Measurements from ENCODE around the gene SPATS2L.

The SPATS2L gene

DNA sequence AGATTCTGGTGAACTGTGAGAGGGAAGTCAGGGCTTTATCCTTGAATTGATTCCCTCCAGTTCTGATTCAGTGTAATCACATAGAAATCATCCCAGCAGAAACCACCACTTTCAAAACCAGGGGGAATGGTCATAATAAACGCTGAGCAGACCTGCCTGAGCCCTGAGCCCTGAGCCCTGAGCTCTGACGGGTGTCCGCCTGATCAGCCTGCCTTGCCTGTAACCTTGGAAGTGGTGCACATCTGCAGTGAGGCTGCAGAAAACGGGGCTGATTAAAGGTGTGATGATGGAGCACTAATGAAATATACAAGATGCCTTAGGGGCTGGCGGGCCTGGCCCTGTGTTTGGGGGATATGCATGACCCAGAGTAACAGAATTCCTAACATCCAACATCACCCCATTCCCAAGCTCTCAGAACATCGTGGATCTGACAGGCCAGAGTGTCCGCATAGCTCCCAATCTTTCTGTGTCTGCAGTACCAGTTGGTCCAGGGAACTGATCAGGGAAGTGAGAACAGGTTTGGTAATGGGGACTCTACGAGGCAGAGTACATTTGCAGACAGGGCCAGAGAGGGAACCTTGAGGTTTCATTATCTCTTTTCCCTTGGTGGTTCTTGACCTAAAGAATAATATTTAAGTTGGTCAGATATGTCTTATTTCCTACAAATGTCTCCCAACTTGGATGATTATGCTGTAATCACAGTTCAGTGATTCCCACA, 165.6 kb downstream of the SPATS2L start:
- H3K4me3 ChIP-seq (ENCODE audit: low read length): no peak overlapping the region
- H3K27me3 ChIP-seq (replicated peaks; ENCODE audit: insufficient read depth, low read length): no peaks in the 10 kb centered on the region
- no peak for DNase-seq
- H3K36me3 ChIP-seq (replicated peaks; ENCODE audit: insufficient read depth, low read length): 0 out of 2 replicates have a peak, but pooled peaks cover 5% of the 10 kb centered on the region
- no peaks in the 10 kb centered on the region for H3K9me2 ChIP-seq (replicated peaks; ENCODE audit: insufficient read depth, low read length)
- H3K4me2 ChIP-seq (ENCODE audit: low read depth, low read length): peak overlapping the region; percentile 3; the same call in 1 of the 2 replicates
- no peaks in the 10 kb centered on the region for H3K79me2 ChIP-seq (ENCODE audit: low read length)
- H4K20me1 ChIP-seq (ENCODE audit: insufficient read depth, low read length): no peaks in the 10 kb centered on the region
- peak overlapping the region; percentile 82 for H3K27ac ChIP-seq (ENCODE audit: low read length)
- H3K9ac ChIP-seq (ENCODE audit: low read length): peak overlapping the region; percentile 29
- H3K4me1 ChIP-seq (ENCODE audit: low read length): peaks cover 50% of the 10 kb centered on the region
- no peaks in the 10 kb centered on the region for H3K9me3 ChIP-seq (replicated peaks; ENCODE audit: insufficient read depth, low read length)
- TF ChIP-seq EZH2 (optimal IDR thresholded peaks at IDR 0.05; ENCODE audit: low read depth, low read length) (no peak), CTCF (IDR thresholded peaks at IDR 0.05; ENCODE audit: low read length) (no peak), EZH2phosphoT487 (IDR thresholded peaks at IDR 0.05; ENCODE audit: low read length) (no peak)
- no peak overlapping the region for H2AFZ ChIP-seq (ENCODE audit: low read length)
- peaks cover 22% of the 10 kb centered on the region for H3F3A ChIP-seq (ENCODE audit: insufficient read depth, low read length)

GRCh38 chr2:200472853-200473464, 166.5 kb downstream of the SPATS2L start:
- H3K4me1 ChIP-seq (ENCODE audit: low read length): peaks cover 42% of the 10 kb centered on the region
- no peak overlapping the region; the same call in 1 of the 2 replicates for H3K4me2 ChIP-seq (ENCODE audit: low read depth, low read length)
- H3F3A ChIP-seq (ENCODE audit: insufficient read depth, low read length): peaks cover 22% of the 10 kb centered on the region
- no peak for TF ChIP-seq CTCF (IDR thresholded peaks at IDR 0.05; ENCODE audit: low read length)
- TF ChIP-seq EZH2 (optimal IDR thresholded peaks at IDR 0.05; ENCODE audit: low read depth, low read length): no peak
- no peak for DNase-seq
- no peaks in the 10 kb centered on the region for H3K9me2 ChIP-seq (replicated peaks; ENCODE audit: insufficient read depth, low read length)
- peak overlapping the region; percentile 82; the same call in 1 of the 2 replicates for H3K27ac ChIP-seq (ENCODE audit: low read length)
- no peaks in the 10 kb centered on the region for H3K27me3 ChIP-seq (replicated peaks; ENCODE audit: insufficient read depth, low read length)
- no peak overlapping the region for H3K4me3 ChIP-seq (ENCODE audit: low read length)
- no peaks in the 10 kb centered on the region for H3K9me3 ChIP-seq (replicated peaks; ENCODE audit: insufficient read depth, low read length)
- no peak overlapping the region for H3K9ac ChIP-seq (ENCODE audit: low read length)
- no peak overlapping the region for H2AFZ ChIP-seq (ENCODE audit: low read length)
- H3K36me3 ChIP-seq (replicated peaks; ENCODE audit: insufficient read depth, low read length): 0 out of 2 replicates have a peak, but pooled peaks cover 5% of the 10 kb centered on the region
- H4K20me1 ChIP-seq (ENCODE audit: insufficient read depth, low read length): no peaks in the 10 kb centered on the region
- no peaks in the 10 kb centered on the region for H3K79me2 ChIP-seq (ENCODE audit: low read length)

GRCh38 chr2:200475795-200476194, 169.3 kb downstream of the SPATS2L start:
- 0 out of 2 replicates have a peak, but pooled peaks cover 5% of the 10 kb centered on the region for H3K36me3 ChIP-seq (replicated peaks; ENCODE audit: insufficient read depth, low read length)
- no peak overlapping the region for H2AFZ ChIP-seq (ENCODE audit: low read length)
- no peaks in the 10 kb centered on the region for H3K27me3 ChIP-seq (replicated peaks; ENCODE audit: insufficient read depth, low read length)
- no peaks in the 10 kb centered on the region for H4K20me1 ChIP-seq (ENCODE audit: insufficient read depth, low read length)
- no peak overlapping the region for H3K4me3 ChIP-seq (ENCODE audit: low read length)
- TF ChIP-seq EZH2 (optimal IDR thresholded peaks at IDR 0.05; ENCODE audit: low read depth, low read length) (no peak), EZH2phosphoT487 (IDR thresholded peaks at IDR 0.05; ENCODE audit: low read length) (no peak), CTCF (IDR thresholded peaks at IDR 0.05; ENCODE audit: low read length) (no peak)
- DNase-seq: no peak
- H3K4me2 ChIP-seq (ENCODE audit: low read depth, low read length): no peak overlapping the region
- no peaks in the 10 kb centered on the region for H3K9me2 ChIP-seq (replicated peaks; ENCODE audit: insufficient read depth, low read length)
- H3K79me2 ChIP-seq (ENCODE audit: low read length): no peaks in the 10 kb centered on the region
- no peaks in the 10 kb centered on the region for H3K9me3 ChIP-seq (replicated peaks; ENCODE audit: insufficient read depth, low read length)
- no peak overlapping the region for H3K27ac ChIP-seq (ENCODE audit: low read length)
- H3K9ac ChIP-seq (ENCODE audit: low read length): no peak overlapping the region
- H3K4me1 ChIP-seq (ENCODE audit: low read length): peaks cover 25% of the 10 kb centered on the region
- peaks cover 18% of the 10 kb centered on the region for H3F3A ChIP-seq (ENCODE audit: insufficient read depth, low read length)

Measured in MM.1S (cell line).